Ovary (tissue), 9 donors: ENCODE data around the gene CYTL1. TPM values are rescaled to one million over a fixed set of nuclear protein-coding genes. Genes with fewer than 3 reads are reported as not detected.
A peak's percentile ranks its signal among the peaks of the same experiment; 100 is the strongest.

Experiments
- DNase-seq, 5 donors: peaks; one replicate each; pipeline ENCODE4 v3.0.0-alpha.2; 2019 to 2020
- H3K27ac ChIP-seq, 2 donors: fragments of 200-600 bp; one replicate each; pipeline versions ENCODE4 v1.5.1 to v1.8.0; 2019 to 2022
- H3K27me3 ChIP-seq: fragments of 200-600 bp; one replicate; pipeline ENCODE4 v1.8.0; 2022
- H3K36me3 ChIP-seq: fragments of 200-600 bp; sonication (generic); one replicate; pipeline ENCODE4 v1.5.1; 2019
- H3K4me1 ChIP-seq: one replicate; pipeline ENCODE4 v1.8.1; 2013; ENCODE audit warnings: mild to moderate bottlenecking, moderate library complexity; ENCODE audit not compliant: insufficient read depth
- H3K4me3 ChIP-seq: fragments of 200-600 bp; sonication (generic); one replicate; pipeline ENCODE4 v1.5.1; 2017
- H3K9me3 ChIP-seq, 2 donors: fragments of 200-600 bp in 1 of 2; sonication (generic) in 1 of 2; one replicate each; pipeline versions ENCODE4 v1.5.1 to v1.8.1; 2013 to 2019; ENCODE audit warnings: mild to moderate bottlenecking in 1 of 2, moderate library complexity in 1 of 2
- CTCF ChIP-seq, 3 donors: fragments of 450-650 bp in 2 of 3; fragments of 200-600 bp in 1 of 3; IDR thresholded peaks; one replicate each; pipeline versions ENCODE4 v1.5.1 to v1.8.0; 2016 to 2022; ENCODE audit warnings: antibody characterized with exemption in 3 of 3, mild to moderate bottlenecking in 1 of 3
- EP300 ChIP-seq: sonication (generic); formaldehyde crosslinking; IDR thresholded peaks from one replicate; pipeline ENCODE4 v1.6.1; 2017; ENCODE audit warnings: antibody characterized with exemption
- POLR2A ChIP-seq: fragments of 450-650 bp; IDR thresholded peaks from one replicate; pipeline ENCODE4 v1.6.1; 2017; ENCODE audit warnings: antibody characterized with exemption, mild to moderate bottlenecking, moderate library complexity
- WGBS, 3 donors: extraction: QIAGEN DNeasy Blood & Tissue Kit in 1 of 3; methylation state at CpG; one replicate each; pipeline versions ENCODE4 v1.1.5 to v1.1.7; 2013 to 2017; 5-methylcytosine and 5-hydroxymethylcytosine counted together
- intact Hi-C, 4 donors: fragments of 100-400 bp; cut with DNase I; formaldehyde crosslinking; loops; one replicate each; pipeline versions ENCODE4 v1.11.0 to v1.15.1; 2022 to 2023
- polyA plus RNA-seq, 2 donors: library from polyadenylated mRNA; stranded (reverse); fragments of 200-250 nt in 1 of 2; fragments of 350-450 nt in 1 of 2; fragmentation: Illumina TruSeq in 1 of 2; extraction: RNeasy Lipid Tissue Mini Kit (QIAGEN cat#74804) in 1 of 2; gene quantifications; one replicate each; pipeline ENCODE4 v1.2.3, GENCODE V29; 2013 to 2014
- total RNA-seq, 7 donors: library from RNA; depleted of rRNA in 2 of 7; stranded (reverse); fragments of >200 nt in 2 of 7; fragmentation: NEBNext Ultra II Directional in 3 of 7; extraction: Animal tissue kit (Norgen Biotek cat#: 25700) in 3 of 7; gene quantifications; one replicate each; pipeline versions ENCODE4 v1.1.0 to v1.2.4, GENCODE V29; 2016 to 2023
- donor health status: DM: no; HTN: no; CAD: no; lungs with moderate emphysema.
- donor health status: DM: no; HTN: no; CAD: no.
- donor health status: Bipolar disorder and iron deficiency.
- donor health status: DM: yes; HTN: yes; CAD: no.
- donor health status: DM: no; HTN: no; CAD: no.
- donor health status: DM: yes; HTN: yes; CAD: no.

The CYTL1 gene
- total and polyA plus RNA-seq, 9 donors = 0.97 to 5.6 (median 1.6) TPM

DNA sequence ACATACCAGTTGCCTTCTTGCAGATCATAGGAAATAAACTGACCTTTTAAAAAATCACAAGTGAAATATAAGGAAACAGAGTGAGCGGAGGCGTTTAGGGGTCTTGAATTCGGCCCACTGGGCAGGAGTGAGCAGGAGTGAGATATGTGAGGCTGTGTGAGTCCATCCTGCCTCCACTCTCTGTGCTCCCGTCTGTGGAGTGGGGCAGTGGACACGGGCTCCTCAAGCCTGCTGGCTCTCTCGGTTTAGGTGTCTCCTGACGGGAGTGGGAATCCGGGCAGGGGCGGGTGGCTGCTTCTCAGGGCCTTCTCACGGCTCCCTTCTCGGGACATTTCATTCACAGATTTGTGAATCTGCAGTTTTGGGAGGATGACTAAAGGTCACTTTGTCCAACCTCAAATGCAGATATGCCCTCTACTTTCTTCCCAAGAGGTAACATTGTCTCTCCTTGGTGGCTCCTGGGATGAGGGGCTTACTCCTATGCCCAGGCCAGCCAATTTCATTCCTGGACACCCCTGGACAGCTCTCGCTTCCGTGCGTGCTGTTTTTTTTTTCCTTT lies 27.6 kb downstream of the CYTL1 start:
- Histone ChIP-seq H3K4me3 (no peak overlapping the region), H3K36me3 (no peaks in the 10 kb centered on the region), H3K27ac (peak overlapping the region in 1 of 2 donors; percentile 63), H3K9me3 (no peaks in the 10 kb centered on the region), H3K27me3 (no peaks in the 10 kb centered on the region), H3K4me1 (peaks cover 11% of the 10 kb centered on the region)
- intact Hi-C loops = loop anchor here in 2 of 4 donors (5.0 to 10.0 kb wide), 2 partner anchors 504 to 737 kb away; no protein-coding TSS in a partner anchor
- peak in 2 of 5 donors; percentile 15 to 25 for DNase-seq
- WGBS, 3 donors = 33 to 35% (median 35%) methylated on average over 14 of the region's 14 CpGs
- TF ChIP-seq EP300 (no peak), CTCF (IDR thresholded peaks at IDR 0.05) (no peak), POLR2A (no peak)

DNA sequence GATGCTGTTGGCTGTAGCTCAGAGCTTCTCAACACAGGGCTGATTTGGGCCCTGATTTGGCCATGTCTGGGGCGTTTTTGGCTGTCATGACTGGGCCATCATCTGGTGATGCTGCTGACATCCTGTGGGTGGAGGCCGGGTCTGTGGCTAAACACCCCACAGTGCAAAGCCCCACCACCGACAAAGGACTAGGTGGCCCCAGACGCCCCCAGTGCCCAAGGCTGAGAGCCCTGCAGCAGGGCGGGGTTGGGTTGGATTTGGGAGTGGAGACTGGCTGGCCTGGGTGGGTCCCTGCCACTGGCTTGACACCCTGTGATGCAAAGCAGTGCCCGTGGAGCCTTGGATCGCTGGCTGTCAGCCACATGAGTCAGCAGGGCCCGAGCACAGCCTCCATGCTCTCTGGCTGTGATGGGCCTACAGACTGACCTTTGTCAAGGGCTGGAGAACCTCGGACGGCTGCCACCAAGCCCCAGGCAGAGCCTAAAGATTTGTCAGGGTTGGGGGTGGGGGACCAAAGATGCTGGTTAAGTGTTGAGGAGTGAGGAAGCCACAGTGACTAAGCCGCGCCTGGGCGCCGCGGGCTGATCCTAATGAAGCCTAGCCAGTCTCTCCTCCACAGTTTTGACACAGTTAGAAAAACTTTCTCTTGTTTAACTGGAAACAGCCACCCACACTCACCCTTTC lies 28.3 kb downstream of the CYTL1 start:
- DNase-seq = peak; percentile 78 to 89 (median 84)
- no peaks in the 10 kb centered on the region for H3K36me3 ChIP-seq
- intact Hi-C loops = loop anchor here in 2 of 4 donors (5.0 to 10.0 kb wide), 2 partner anchors 504 to 736 kb away; no protein-coding TSS in a partner anchor
- TF ChIP-seq CTCF (IDR thresholded peaks at IDR 0.05) = no peak
- no peak for TF ChIP-seq POLR2A
- no peak for TF ChIP-seq EP300
- no peak overlapping the region for H3K4me3 ChIP-seq
- no peaks in the 10 kb centered on the region for H3K9me3 ChIP-seq
- WGBS, 3 donors = 17 to 21% (median 18%) methylated on average over 15 of the region's 15 CpGs
- peaks cover 11% of the 10 kb centered on the region for H3K4me1 ChIP-seq
- H3K27ac ChIP-seq = peak overlapping the region in 1 of 2 donors; percentile 63
- H3K27me3 ChIP-seq = no peaks in the 10 kb centered on the region

DNA sequence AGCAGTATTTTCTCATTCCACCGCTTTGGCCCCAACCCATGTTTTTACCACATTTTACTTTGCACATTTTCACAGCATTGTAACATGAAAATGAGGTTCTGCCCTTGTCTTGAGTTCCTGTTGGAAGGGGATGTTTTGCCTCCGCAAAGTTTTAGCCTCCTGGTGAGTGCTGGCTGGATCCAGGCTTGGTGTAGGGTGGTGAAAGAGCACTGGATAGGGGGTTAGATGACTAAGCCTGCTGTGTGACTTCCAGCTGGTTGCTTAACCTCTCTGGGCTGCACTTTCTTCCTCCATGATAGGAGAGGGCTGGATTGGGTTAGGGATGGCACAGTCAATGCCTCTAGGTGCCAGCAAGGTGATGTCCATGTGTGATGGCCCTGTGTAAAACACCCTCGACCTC lies 28.9 kb downstream of the CYTL1 start:
- 28 to 32% (median 31%) methylated on average over 3 of the region's 3 CpGs for WGBS, 3 donors
- Histone ChIP-seq H3K27ac (peak overlapping the region in 1 of 2 donors; percentile 63), H3K9me3 (no peaks in the 10 kb centered on the region), H3K27me3 (no peaks in the 10 kb centered on the region), H3K4me3 (no peak overlapping the region), H3K36me3 (no peaks in the 10 kb centered on the region), H3K4me1 (peaks cover 11% of the 10 kb centered on the region)
- intact Hi-C loops = loop anchor here in 2 of 4 donors (5.0 to 10.0 kb wide), 2 partner anchors 503 to 736 kb away; no protein-coding TSS in a partner anchor
- no peak for DNase-seq
- TF ChIP-seq POLR2A (no peak), EP300 (no peak), CTCF (IDR thresholded peaks at IDR 0.05) (no peak)

- intact Hi-C loops = no loop called here
- H3K27ac ChIP-seq = no peak overlapping the region
- no peak overlapping the region for H3K4me3 ChIP-seq
- no peaks in the 10 kb centered on the region for H3K9me3 ChIP-seq
- H3K36me3 ChIP-seq = no peaks in the 10 kb centered on the region
- no peaks in the 10 kb centered on the region for H3K27me3 ChIP-seq
- DNase-seq = no peak
- peaks cover 9% of the 10 kb centered on the region for H3K4me1 ChIP-seq
- no peak for TF ChIP-seq POLR2A
- no peak for TF ChIP-seq CTCF (IDR thresholded peaks at IDR 0.05)
- no peak for TF ChIP-seq EP300
- WGBS, 3 donors = 93% methylated on average over 10 of the region's 10 CpGs
Measured at GRCh38 chr4:4989083-4989622, 30.1 kb downstream of the CYTL1 start.
